Panc1 (cell line): ENCODE results near the gene CEP78.

ENCODE experiments used
- POLR2AphosphoS5 ChIP-seq: IDR thresholded peaks from 2 replicates; pipeline ENCODE4 v1.6.1; 2012; ENCODE audit warnings: mild to moderate bottlenecking, low read depth, low read length, moderate library complexity
- SIN3A ChIP-seq: IDR thresholded peaks from 2 replicates; pipeline ENCODE4 v1.6.1; 2012; ENCODE audit warnings: low read depth, mild to moderate bottlenecking, low read length, moderate library complexity, borderline replicate concordance; ENCODE audit not compliant: insufficient read depth
- TCF7L2 ChIP-seq: IDR thresholded peaks from 2 replicates; pipeline ENCODE4 v1.6.1; 2011; ENCODE audit warnings: mild to moderate bottlenecking, low read depth, low read length, inconsistent platforms
- TF ChIP-seq, protein P1 (sequence below): fragments of 450-650 bp; IDR thresholded peaks from 2 replicates; pipeline ENCODE4 v1.5.1; 2017; ENCODE audit warnings: mild to moderate bottlenecking
- TF ChIP-seq, protein P2 (sequence below), 2 experiments: IDR thresholded peaks; 2 replicates each; pipeline ENCODE4 v1.6.1; 2011 to 2012; ENCODE audit warnings: low read depth in 2 of 2, control low read depth in 1 of 2, low read length in 1 of 2, mild to moderate bottlenecking in 1 of 2, moderate library complexity in 1 of 2; ENCODE audit not compliant: insufficient read depth in 1 of 2

DNA sequence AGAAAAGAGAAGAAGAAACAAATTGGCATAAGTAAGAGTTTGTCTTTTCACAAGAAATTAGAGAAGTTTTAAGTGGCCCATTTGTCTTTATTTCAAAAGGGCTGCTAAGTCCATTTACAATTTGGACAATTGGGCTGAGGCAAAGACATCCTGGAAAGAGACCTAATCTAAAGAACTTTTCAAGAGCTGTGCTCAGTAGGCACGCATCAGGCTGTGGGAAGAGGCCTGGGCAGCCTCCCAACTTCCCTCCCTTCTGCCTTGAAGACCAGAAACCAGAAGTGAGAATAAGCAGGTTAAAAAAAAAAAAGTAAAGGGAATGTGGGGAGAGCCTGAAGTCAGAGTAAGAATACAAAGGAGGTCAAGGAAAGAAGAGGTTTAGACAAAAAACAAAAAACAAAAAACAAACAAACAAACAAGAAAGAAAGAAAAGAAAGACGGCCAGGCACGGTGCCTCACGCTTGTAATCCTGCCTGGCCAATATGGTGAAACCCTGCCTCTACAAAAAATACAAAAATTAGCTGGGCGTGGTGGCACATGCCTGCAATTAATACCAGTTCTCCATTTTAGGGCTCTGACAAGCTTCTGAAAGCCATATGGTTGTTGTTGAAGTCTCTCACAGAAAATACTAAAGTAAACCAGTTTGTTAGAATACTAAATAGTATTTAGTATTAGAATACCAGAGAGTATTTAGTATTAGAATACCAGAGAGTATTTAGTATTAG is 48.0 kb upstream of the CEP78 start:
- TF ChIP-seq POLR2AphosphoS5 (no peak), TCF7L2 (no peak), SIN3A (no peak)
- TF ChIP-seq, protein P1, sequence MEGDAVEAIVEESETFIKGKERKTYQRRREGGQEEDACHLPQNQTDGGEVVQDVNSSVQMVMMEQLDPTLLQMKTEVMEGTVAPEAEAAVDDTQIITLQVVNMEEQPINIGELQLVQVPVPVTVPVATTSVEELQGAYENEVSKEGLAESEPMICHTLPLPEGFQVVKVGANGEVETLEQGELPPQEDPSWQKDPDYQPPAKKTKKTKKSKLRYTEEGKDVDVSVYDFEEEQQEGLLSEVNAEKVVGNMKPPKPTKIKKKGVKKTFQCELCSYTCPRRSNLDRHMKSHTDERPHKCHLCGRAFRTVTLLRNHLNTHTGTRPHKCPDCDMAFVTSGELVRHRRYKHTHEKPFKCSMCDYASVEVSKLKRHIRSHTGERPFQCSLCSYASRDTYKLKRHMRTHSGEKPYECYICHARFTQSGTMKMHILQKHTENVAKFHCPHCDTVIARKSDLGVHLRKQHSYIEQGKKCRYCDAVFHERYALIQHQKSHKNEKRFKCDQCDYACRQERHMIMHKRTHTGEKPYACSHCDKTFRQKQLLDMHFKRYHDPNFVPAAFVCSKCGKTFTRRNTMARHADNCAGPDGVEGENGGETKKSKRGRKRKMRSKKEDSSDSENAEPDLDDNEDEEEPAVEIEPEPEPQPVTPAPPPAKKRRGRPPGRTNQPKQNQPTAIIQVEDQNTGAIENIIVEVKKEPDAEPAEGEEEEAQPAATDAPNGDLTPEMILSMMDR, result no peak
- TF ChIP-seq, protein P2, sequence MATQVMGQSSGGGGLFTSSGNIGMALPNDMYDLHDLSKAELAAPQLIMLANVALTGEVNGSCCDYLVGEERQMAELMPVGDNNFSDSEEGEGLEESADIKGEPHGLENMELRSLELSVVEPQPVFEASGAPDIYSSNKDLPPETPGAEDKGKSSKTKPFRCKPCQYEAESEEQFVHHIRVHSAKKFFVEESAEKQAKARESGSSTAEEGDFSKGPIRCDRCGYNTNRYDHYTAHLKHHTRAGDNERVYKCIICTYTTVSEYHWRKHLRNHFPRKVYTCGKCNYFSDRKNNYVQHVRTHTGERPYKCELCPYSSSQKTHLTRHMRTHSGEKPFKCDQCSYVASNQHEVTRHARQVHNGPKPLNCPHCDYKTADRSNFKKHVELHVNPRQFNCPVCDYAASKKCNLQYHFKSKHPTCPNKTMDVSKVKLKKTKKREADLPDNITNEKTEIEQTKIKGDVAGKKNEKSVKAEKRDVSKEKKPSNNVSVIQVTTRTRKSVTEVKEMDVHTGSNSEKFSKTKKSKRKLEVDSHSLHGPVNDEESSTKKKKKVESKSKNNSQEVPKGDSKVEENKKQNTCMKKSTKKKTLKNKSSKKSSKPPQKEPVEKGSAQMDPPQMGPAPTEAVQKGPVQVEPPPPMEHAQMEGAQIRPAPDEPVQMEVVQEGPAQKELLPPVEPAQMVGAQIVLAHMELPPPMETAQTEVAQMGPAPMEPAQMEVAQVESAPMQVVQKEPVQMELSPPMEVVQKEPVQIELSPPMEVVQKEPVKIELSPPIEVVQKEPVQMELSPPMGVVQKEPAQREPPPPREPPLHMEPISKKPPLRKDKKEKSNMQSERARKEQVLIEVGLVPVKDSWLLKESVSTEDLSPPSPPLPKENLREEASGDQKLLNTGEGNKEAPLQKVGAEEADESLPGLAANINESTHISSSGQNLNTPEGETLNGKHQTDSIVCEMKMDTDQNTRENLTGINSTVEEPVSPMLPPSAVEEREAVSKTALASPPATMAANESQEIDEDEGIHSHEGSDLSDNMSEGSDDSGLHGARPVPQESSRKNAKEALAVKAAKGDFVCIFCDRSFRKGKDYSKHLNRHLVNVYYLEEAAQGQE (IDR thresholded peaks at IDR 0.05; ENCODE audit: insufficient read depth in 1 of 2, low read depth in 2 of 2, low read length in 1 of 2), result no peak
